H9 (cell line): ENCODE results near the gene ZNF621. TPM values are rescaled to one million over a fixed set of nuclear protein-coding genes. Genes with fewer than 3 reads are reported as not detected.

Source experiments
- DNase-seq: peaks from one replicate; pipeline ENCODE4 v3.0.0-alpha.2; 2017
- H2AFZ ChIP-seq: one replicate; pipeline ENCODE4 v1.6.1; 2013; ENCODE audit warnings: mild to moderate bottlenecking, low read length, control low read depth, moderate library complexity
- H2AK5ac ChIP-seq: 2 replicates; pipeline ENCODE4 v1.6.1; 2013; ENCODE audit warnings: low read length, control low read depth, mixed read lengths; ENCODE audit not compliant: insufficient read length
- H2BK120ac ChIP-seq: one replicate; pipeline ENCODE4 v1.6.1; 2013; ENCODE audit warnings: low read depth, mild to moderate bottlenecking, low read length, control low read depth, inconsistent platforms; ENCODE audit not compliant: poor library complexity, severe bottlenecking
- H2BK12ac ChIP-seq: 2 replicates; pipeline ENCODE4 v1.6.1; 2013; ENCODE audit warnings: low read length, control low read depth, mixed read lengths, low read depth; ENCODE audit not compliant: insufficient read length
- H2BK15ac ChIP-seq: 2 replicates; pipeline ENCODE4 v1.6.1; 2013; ENCODE audit warnings: low read depth, low read length, control low read depth
- H2BK20ac ChIP-seq: one replicate; pipeline ENCODE4 v1.6.1; 2013; ENCODE audit warnings: low read depth, mild to moderate bottlenecking, low read length, control low read depth, inconsistent platforms; ENCODE audit not compliant: poor library complexity, severe bottlenecking
- H2BK5ac ChIP-seq: 2 replicates; pipeline ENCODE4 v1.6.1; 2013; ENCODE audit warnings: low read length, control low read depth, mixed read lengths; ENCODE audit not compliant: insufficient read length
- H3K14ac ChIP-seq: 2 replicates; pipeline ENCODE4 v1.6.1; 2013; ENCODE audit warnings: low read length, control low read depth; ENCODE audit not compliant: insufficient read depth
- H3K18ac ChIP-seq: 2 replicates; pipeline ENCODE4 v1.6.1; 2013; ENCODE audit warnings: low read depth, mild to moderate bottlenecking, mixed read lengths, low read length, control low read depth; ENCODE audit not compliant: insufficient read length
- H3K23ac ChIP-seq: 2 replicates; pipeline ENCODE4 v1.6.1; 2013; ENCODE audit warnings: low read length, control low read depth, mixed read lengths, low read depth; ENCODE audit not compliant: insufficient read length
- H3K23me2 ChIP-seq: 2 replicates; pipeline ENCODE4 v1.6.1; 2013; ENCODE audit warnings: low read depth, mild to moderate bottlenecking, mixed read lengths, low read length, control low read depth; ENCODE audit not compliant: insufficient read length, poor library complexity, severe bottlenecking
- H3K27ac ChIP-seq: 2 replicates; pipeline ENCODE4 v1.5.1; 2013; ENCODE audit warnings: low read length, control low read depth, mixed read lengths, low read depth; ENCODE audit not compliant: insufficient read length
- H3K27me3 ChIP-seq: 2 replicates; pipeline ENCODE4 v1.6.1; 2013; ENCODE audit warnings: low read length, control low read depth, inconsistent platforms; ENCODE audit not compliant: insufficient read depth
- H3K4ac ChIP-seq: 2 replicates; pipeline ENCODE4 v1.6.1; 2013; ENCODE audit warnings: low read depth, mild to moderate bottlenecking, control low read depth, inconsistent platforms, low read length, moderate library complexity
- H3K4me1 ChIP-seq: 2 replicates; pipeline ENCODE4 v1.6.1; 2013; ENCODE audit warnings: low read length, control low read depth, inconsistent platforms; ENCODE audit not compliant: insufficient read depth
- H3K4me2 ChIP-seq: 2 replicates; pipeline ENCODE4 v1.6.1; 2013; ENCODE audit warnings: low read length, control low read depth, mixed read lengths; ENCODE audit not compliant: insufficient read length, insufficient read depth
- H3K56ac ChIP-seq: 2 replicates; pipeline ENCODE4 v1.6.1; 2013; ENCODE audit warnings: low read depth, mild to moderate bottlenecking, mixed read lengths, low read length, control low read depth; ENCODE audit not compliant: insufficient read length
- H3K79me1 ChIP-seq: 2 replicates; pipeline ENCODE4 v1.6.1; 2013; ENCODE audit warnings: low read depth, mild to moderate bottlenecking, moderate library complexity, low read length, control low read depth, inconsistent platforms; ENCODE audit not compliant: insufficient read depth, poor library complexity, severe bottlenecking
- H3K79me2 ChIP-seq: 2 replicates; pipeline ENCODE4 v1.6.1; 2013; ENCODE audit warnings: low read length, control low read depth, inconsistent platforms; ENCODE audit not compliant: insufficient read depth
- H3K9ac ChIP-seq: 2 replicates; pipeline ENCODE4 v1.6.1; 2013; ENCODE audit warnings: low read length, control low read depth, mixed read lengths; ENCODE audit not compliant: insufficient read length; ENCODE audit errors: extremely low read depth
- H3K9me3 ChIP-seq: one replicate; pipeline ENCODE4 v1.6.1; 2013; ENCODE audit warnings: low read depth, low read length, inconsistent platforms; ENCODE audit not compliant: control insufficient read depth
- H3T11ph ChIP-seq: one replicate; pipeline ENCODE4 v1.6.1; 2013; ENCODE audit warnings: mild to moderate bottlenecking, low read length, control low read depth, inconsistent platforms
- H4K20me1 ChIP-seq: one replicate; pipeline ENCODE4 v1.6.1; 2013; ENCODE audit not compliant: control insufficient read depth, insufficient read length, insufficient read depth
- H4K5ac ChIP-seq: 2 replicates; pipeline ENCODE4 v1.6.1; 2013; ENCODE audit warnings: low read depth, mild to moderate bottlenecking, mixed read lengths, low read length, control low read depth; ENCODE audit not compliant: insufficient read length
- H4K8ac ChIP-seq: replicated peaks from 2 replicates; pipeline ENCODE4 v1.6.1; 2013; ENCODE audit warnings: low read length, control low read depth, mixed read lengths, low read depth; ENCODE audit not compliant: insufficient read length
- H4K91ac ChIP-seq: 2 replicates; pipeline ENCODE4 v1.6.1; 2013; ENCODE audit warnings: low read depth, mild to moderate bottlenecking, moderate library complexity, mixed read lengths, low read length, control low read depth; ENCODE audit not compliant: insufficient read length
- H3K27ac Mint-ChIP-seq, 3 experiments: 2 replicates in 2 of 3; 3 replicates in 1 of 3; pipeline ENCODE4 v1.8.0; 2020 to 2021; ENCODE audit warnings: mixed read lengths in 3 of 3, mild to moderate bottlenecking in 1 of 3, moderate library complexity in 1 of 3
- H3K27me3 Mint-ChIP-seq: 2 replicates; pipeline ENCODE4 v1.8.0; 2021; ENCODE audit warnings: low read depth, mild to moderate bottlenecking, moderate library complexity, mixed read lengths
- H3K36me3 Mint-ChIP-seq, 3 experiments: 2 replicates in 2 of 3; 3 replicates in 1 of 3; pipeline ENCODE4 v1.8.0; 2020 to 2021; ENCODE audit warnings: low read depth in 3 of 3, mixed read lengths in 3 of 3; ENCODE audit not compliant: insufficient read depth in 1 of 3
- H3K4me1 Mint-ChIP-seq, 2 experiments: 2 replicates each; pipeline ENCODE4 v1.8.0; 2020; ENCODE audit warnings: mixed read lengths in 2 of 2
- H3K4me3 Mint-ChIP-seq, 2 experiments: 2 replicates in 1 of 2; 3 replicates in 1 of 2; pipeline ENCODE4 v1.8.0; 2020 to 2021; ENCODE audit warnings: mild to moderate bottlenecking in 2 of 2, mixed read lengths in 2 of 2, moderate library complexity in 1 of 2
- H3K9me3 Mint-ChIP-seq, 2 experiments: 2 replicates in 1 of 2; 3 replicates in 1 of 2; pipeline ENCODE4 v1.8.0; 2020; ENCODE audit warnings: mild to moderate bottlenecking in 2 of 2, mixed read lengths in 2 of 2, moderate library complexity in 1 of 2
- CTCF ChIP-seq: fragments of 200-600 bp; sonication (generic); conservative IDR thresholded peaks from 3 replicates; pipeline ENCODE4 v1.8.0; 2021; ENCODE audit warnings: antibody characterized with exemption, mild to moderate bottlenecking
- WGBS: extraction: QIAGEN DNeasy Blood & Tissue Kit; methylation state at CpG from one replicate; pipeline ENCODE4 v1.1.7; 2013; ENCODE audit warnings: missing lambda C conversion rate, low lambda C conversion rate, mixed read lengths; ENCODE audit not compliant: insufficient read length; ENCODE audit errors: extremely low coverage; 5-methylcytosine and 5-hydroxymethylcytosine counted together
- total RNA-seq: library from RNA; stranded (reverse); gene quantifications from 2 replicates; pipeline ENCODE4 v1.2.1, GENCODE V29; 2021

The ZNF621 gene
- total RNA-seq, 1 experiment from 2014 or later, result 23.8 TPM

DNA sequence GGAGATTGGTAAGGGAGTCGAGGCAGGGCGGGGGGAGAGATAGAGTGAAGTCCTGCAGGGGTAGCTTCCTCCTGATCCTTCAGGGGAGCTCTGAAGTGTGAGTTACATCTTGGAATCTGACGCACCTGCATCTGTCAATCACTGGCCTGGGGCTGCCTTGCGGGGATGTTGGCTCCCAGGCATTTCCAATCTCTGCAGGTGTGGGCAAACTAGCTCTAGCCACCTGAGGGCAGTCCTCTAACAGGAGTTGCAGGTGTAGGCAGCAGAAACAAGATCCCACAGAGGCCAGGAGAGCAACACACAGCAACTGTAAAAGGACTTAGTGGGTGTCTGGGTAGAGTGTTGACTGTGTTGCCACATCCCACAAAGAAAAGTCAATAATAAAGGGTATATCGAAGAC, 63.6 kb downstream of the ZNF621 start:
- Histone ChIP-seq H4K91ac (no peak overlapping the region), H3T11ph (no peak overlapping the region), H2AK5ac (no peak overlapping the region), H3K18ac (no peak overlapping the region), H3K56ac (no peak overlapping the region), H2BK12ac (no peak overlapping the region), H2BK15ac (no peak overlapping the region), H2BK20ac (no peak overlapping the region), H3K79me2 (no peaks in the 10 kb centered on the region), H3K23me2 (no peaks in the 10 kb centered on the region), H3K4me2 (no peak overlapping the region), H3K4ac (no peak overlapping the region), H3K14ac (no peak overlapping the region), H2BK5ac (no peak overlapping the region), H3K23ac (no peak overlapping the region), H3K9ac (no peak overlapping the region), H4K8ac (no peak overlapping the region), H3K27ac (no peak overlapping the region), H2BK120ac (no peak overlapping the region), H3K79me1 (no peaks in the 10 kb centered on the region), H3K4me1 (peaks cover 2% of the 10 kb centered on the region; the same call in 1 of the 2 replicates), H3K9me3 (no peaks in the 10 kb centered on the region), H4K20me1 (no peaks in the 10 kb centered on the region), H3K27me3 (no peaks in the 10 kb centered on the region), H4K5ac (no peak overlapping the region), H2AFZ (no peak overlapping the region)
- H3K36me3 Mint-ChIP-seq, result peaks cover 0 to 1% (median 0%) of the 10 kb centered on the region in 3 experiments; a peak in 2 of 7 replicates
- H3K9me3 Mint-ChIP-seq, result no peaks in the 10 kb centered on the region; a peak in 2 of 5 replicates
- peak; percentile 68 for DNase-seq
- WGBS, result no CpG with 5 or more reads among the region's 5 CpGs
- peak overlapping the region in 1 of 3 experiments; percentile 65; a peak in 1 of 7 replicates for H3K27ac Mint-ChIP-seq
- H3K4me3 Mint-ChIP-seq, result no peak overlapping the region
- peak; percentile 66 for TF ChIP-seq CTCF
- peaks cover 8% of the 10 kb centered on the region for H3K27me3 Mint-ChIP-seq
- peaks cover 20 to 27% of the 10 kb centered on the region in 2 experiments for H3K4me1 Mint-ChIP-seq

Other genes starting within 250 kb of the ZNF621 start
- 133 TPM in 2 replicates for gene EIF1B, start 215.3 kb upstream of the ZNF621 start, total RNA-seq
- 0.18 TPM in 1 of 2 replicates, not detected in the other for gene ENTPD3, start 137.8 kb upstream of the ZNF621 start, total RNA-seq
- 2,490 and 2,505 TPM in 2 replicates for gene RPL14, start 67.6 kb upstream of the ZNF621 start, total RNA-seq
- gene ZNF619, start 47.8 kb upstream of the ZNF621 start, total RNA-seq, result 4.3 and 4.8 TPM in 2 replicates
- 27.1 and 27.5 TPM in 2 replicates for gene ZNF620, start 18.9 kb upstream of the ZNF621 start, total RNA-seq